Measurements from ENCODE around the gene ADCY4. TPM values are rescaled to one million over a fixed set of nuclear protein-coding genes. Genes with fewer than 3 reads are reported as not detected.

ADCY4 gene
- total RNA-seq, 4 donors from 2014 or later, result 13.3 to 40.5 (median 22.6) TPM

DNA sequence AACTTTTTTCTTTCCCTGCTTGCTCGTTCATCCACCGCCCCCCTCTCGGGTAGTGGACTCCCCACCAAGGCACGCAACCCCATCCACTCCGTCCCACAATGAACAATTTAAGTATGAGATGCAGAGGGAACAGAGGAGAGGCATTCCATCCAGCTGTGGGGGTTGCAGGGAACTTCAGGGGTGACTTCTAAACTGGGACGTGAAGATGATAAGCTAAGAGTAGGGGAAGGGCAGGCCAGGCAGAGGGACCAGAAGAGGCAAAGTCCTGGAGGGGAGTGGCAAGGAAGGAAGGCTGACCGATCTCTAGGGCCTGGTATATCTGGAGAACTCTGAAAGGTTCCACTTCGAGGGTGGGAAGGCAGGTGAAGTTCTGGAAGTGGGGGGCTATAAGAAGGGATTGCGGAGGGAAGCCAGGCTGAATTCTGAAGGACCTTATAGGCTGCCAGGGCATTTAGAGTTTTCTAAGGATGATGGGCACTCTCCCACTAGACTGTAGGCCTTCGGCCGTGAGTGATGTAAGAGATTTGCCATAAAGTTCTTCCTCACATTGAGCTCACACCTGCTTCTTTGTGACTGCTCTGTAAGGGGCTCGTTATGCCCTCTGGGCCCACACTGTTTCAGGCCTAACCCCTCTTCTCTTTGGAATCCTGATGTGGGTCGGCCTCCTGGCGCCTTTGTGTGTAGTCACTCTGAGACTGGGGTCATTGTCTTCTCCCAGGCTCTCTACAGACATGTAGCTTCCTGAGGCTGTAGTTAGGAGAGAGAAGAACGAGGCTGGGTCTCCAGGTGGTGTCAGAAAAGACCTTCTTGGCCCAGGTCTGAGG lies 45.2 kb upstream of the ADCY4 start:
- H3K36me3 ChIP-seq, result peaks cover 0 to 30% of the 10 kb centered on the region in 2 donors
- peaks cover 0 to 16% (median 4%) of the 10 kb centered on the region in 3 donors for H3K4me1 ChIP-seq
- no peak for TF ChIP-seq POLR2A (IDR thresholded peaks at IDR 0.05)
- no peak for TF ChIP-seq EP300 (IDR thresholded peaks at IDR 0.05)
- TF ChIP-seq, protein P1, sequence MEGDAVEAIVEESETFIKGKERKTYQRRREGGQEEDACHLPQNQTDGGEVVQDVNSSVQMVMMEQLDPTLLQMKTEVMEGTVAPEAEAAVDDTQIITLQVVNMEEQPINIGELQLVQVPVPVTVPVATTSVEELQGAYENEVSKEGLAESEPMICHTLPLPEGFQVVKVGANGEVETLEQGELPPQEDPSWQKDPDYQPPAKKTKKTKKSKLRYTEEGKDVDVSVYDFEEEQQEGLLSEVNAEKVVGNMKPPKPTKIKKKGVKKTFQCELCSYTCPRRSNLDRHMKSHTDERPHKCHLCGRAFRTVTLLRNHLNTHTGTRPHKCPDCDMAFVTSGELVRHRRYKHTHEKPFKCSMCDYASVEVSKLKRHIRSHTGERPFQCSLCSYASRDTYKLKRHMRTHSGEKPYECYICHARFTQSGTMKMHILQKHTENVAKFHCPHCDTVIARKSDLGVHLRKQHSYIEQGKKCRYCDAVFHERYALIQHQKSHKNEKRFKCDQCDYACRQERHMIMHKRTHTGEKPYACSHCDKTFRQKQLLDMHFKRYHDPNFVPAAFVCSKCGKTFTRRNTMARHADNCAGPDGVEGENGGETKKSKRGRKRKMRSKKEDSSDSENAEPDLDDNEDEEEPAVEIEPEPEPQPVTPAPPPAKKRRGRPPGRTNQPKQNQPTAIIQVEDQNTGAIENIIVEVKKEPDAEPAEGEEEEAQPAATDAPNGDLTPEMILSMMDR (IDR thresholded peaks at IDR 0.05), result no peak
- TF ChIP-seq POLR2AphosphoS5 (IDR thresholded peaks at IDR 0.05), result no peak
- 74 to 93% methylated on average over 6 of the region's 15 CpGs for WGBS, 2 donors (ENCODE audit: low coverage in 1 of 2)
- ATAC-seq, result no peak
- no peaks in the 10 kb centered on the region for H3K27me3 ChIP-seq
- no peak overlapping the region for H3K4me3 ChIP-seq
- H3K27ac ChIP-seq, result no peak overlapping the region
- no peaks in the 10 kb centered on the region for H3K9me3 ChIP-seq

DNA sequence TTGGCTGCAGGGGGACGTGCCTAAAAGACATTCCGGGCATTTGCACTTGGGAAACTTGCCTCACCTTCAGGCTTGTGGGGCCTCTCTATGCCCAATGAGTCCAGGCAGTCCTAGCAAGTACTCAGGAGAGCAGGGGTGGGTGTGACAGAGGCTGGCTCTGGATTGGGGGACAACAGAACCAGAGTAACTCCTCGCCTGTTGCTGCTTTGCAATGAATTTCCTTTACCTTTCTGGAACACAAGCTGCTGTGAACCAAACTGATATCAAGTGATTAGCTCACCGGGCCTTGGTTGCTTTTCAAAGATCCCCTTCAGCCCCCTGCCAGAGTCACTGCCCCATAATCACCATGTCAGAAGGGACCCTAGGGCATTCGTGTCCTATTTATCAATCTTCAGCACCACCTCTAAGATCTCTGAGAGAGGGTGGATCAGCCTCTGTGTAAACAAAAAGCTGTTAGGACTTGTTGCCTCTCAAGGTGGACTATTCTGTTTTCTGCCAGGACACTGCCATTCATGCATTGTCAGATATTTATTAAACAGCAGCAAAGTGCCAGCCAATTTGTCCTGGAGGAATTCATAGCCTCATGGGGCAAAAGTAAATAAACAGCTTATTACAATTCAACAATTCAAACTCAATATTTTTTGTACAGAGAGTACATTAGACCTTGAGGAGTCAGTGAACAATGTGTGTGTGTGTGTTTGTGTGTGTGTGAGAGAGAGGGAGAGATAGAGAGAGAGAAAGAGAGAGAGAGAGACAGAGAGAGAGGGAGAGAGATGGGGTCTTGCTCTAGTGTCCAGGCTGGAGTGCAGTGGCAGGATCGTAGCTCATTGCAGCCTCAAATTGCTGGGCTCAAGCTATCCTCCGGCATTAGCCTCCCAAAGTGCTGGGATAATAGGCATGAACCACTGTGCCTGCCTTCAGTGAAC lies 44.4 kb upstream of the ADCY4 start:
- Histone ChIP-seq H3K9me3 (no peaks in the 10 kb centered on the region), H3K27ac (no peak overlapping the region), H3K4me1 (peaks cover 0 to 16% (median 4%) of the 10 kb centered on the region in 3 donors), H3K4me3 (no peak overlapping the region), H3K36me3 (peaks cover 0 to 39% of the 10 kb centered on the region in 2 donors), H3K27me3 (no peaks in the 10 kb centered on the region)
- ATAC-seq, result no peak
- TF ChIP-seq, protein P1 (IDR thresholded peaks at IDR 0.05), result no peak
- WGBS, 2 donors (ENCODE audit: low coverage in 1 of 2), result 68 to 74% methylated on average over 3 to 4 of the region's 7 CpGs

DNA sequence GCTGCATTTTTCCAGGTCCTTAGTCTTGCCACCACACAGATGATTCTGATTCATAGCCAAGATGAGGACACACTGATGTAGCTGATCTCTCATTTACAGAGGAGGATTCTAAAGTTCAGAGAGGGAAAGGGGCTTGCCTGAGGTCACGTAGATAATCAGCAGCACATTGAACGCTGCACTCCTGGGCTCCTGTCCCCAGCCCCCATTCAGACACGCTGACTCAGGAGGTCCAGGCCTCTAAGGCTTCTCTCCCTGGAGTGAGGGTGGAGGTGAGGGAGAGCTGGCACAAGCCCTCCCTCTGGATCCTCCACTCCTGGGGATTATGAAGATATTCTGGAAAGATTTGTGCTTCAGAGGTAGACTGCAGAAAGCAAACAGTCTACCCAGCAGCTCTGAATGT lies 43.5 kb upstream of the ADCY4 start:
- peaks cover 0 to 48% of the 10 kb centered on the region in 2 donors for H3K36me3 ChIP-seq
- TF ChIP-seq POLR2A (IDR thresholded peaks at IDR 0.05) (no peak), EP300 (IDR thresholded peaks at IDR 0.05) (no peak), POLR2AphosphoS5 (IDR thresholded peaks at IDR 0.05) (no peak)
- TF ChIP-seq, protein P1 (IDR thresholded peaks at IDR 0.05), result no peak

DNA sequence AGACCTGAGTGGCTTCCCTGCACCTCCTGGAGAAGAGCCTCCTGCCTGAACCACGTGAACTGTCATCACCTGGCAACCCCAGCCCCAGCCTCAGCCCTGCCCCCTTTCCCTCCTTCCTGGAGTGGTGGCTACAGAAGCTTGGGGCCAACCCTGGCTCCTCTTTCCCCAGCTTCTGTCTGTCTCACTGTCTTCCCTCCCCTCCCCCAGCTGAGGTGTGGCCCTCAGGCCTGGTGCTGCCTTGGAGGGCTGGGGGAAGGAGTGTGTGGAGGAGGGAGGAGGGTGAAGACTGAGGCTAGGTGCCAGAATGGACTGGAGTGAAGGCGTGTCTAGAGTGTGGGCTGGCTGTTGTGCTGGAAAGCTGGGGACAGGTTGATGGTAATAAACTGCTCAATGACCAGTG lies 42.8 kb upstream of the ADCY4 start:
- Histone ChIP-seq H3K4me1 (peaks cover 0 to 22% (median 4%) of the 10 kb centered on the region in 3 donors), H3K9me3 (no peaks in the 10 kb centered on the region), H3K27ac (peak overlapping the region in 3 of 4 donors; percentile 8 to 53 (median 19)), H3K27me3 (no peaks in the 10 kb centered on the region), H3K36me3 (peaks cover 0 to 55% of the 10 kb centered on the region in 2 donors), H3K4me3 (no peak overlapping the region)
- TF ChIP-seq POLR2A (IDR thresholded peaks at IDR 0.05) (no peak), EP300 (IDR thresholded peaks at IDR 0.05) (no peak), POLR2AphosphoS5 (IDR thresholded peaks at IDR 0.05) (no peak)
- TF ChIP-seq, protein P1 (IDR thresholded peaks at IDR 0.05), result no peak
- peak; percentile 22 for ATAC-seq
- 30 to 40% methylated on average over 1 to 2 of the region's 2 CpGs for WGBS, 2 donors (ENCODE audit: low coverage in 1 of 2)

More for the DNA sequence above, 43.5 kb upstream of the ADCY4 start:
- Histone ChIP-seq H3K27me3 (no peaks in the 10 kb centered on the region), H3K27ac (peak overlapping the region in 1 of 4 donors; percentile 8), H3K4me3 (no peak overlapping the region), H3K4me1 (peaks cover 0 to 16% (median 4%) of the 10 kb centered on the region in 3 donors), H3K9me3 (no peaks in the 10 kb centered on the region)
- WGBS, 2 donors (ENCODE audit: low coverage in 1 of 2), result 65% methylated on average over 2 of the region's 3 CpGs; no CpG with 5 or more reads in 1 of the 2 donors
- ATAC-seq, result no peak

Measured in gastroesophageal sphincter (tissue), 4 donors.